ENCODE data around the gene TBPL1. TPM values are rescaled to one million over a fixed set of nuclear protein-coding genes. Genes with fewer than 3 reads are reported as not detected.

TBPL1 gene
- total and polyA plus RNA-seq, 9 donors: 14.9 to 25.0 (median 22.7) TPM

GRCh38 chr6:134034961-134035822, 82.2 kb downstream of the TBPL1 start:
- 56% methylated on average over 2 of the region's 7 CpGs for WGBS (ENCODE audit: insufficient coverage)
- no peak overlapping the region for H3K4me3 ChIP-seq (ENCODE audit: low read length)
- no peak overlapping the region for H3K27ac ChIP-seq (ENCODE audit: low read length)
- no peaks in the 10 kb centered on the region for H3K9me3 ChIP-seq (replicated peaks; ENCODE audit: control insufficient read depth, low read depth, low read length)
- H3K27me3 ChIP-seq (ENCODE audit: control insufficient read depth, insufficient read depth, low read length): no peaks in the 10 kb centered on the region
- DNase-seq: peak; percentile 11
- peaks cover 10% of the 10 kb centered on the region for H3K4me1 ChIP-seq (ENCODE audit: control insufficient read depth, insufficient read depth, low read length)
- no peaks in the 10 kb centered on the region for H3K36me3 ChIP-seq (ENCODE audit: control insufficient read depth, insufficient read depth, low read length)

- DNase-seq: peak; percentile 54
- no peaks in the 10 kb centered on the region for H3K9me3 ChIP-seq (replicated peaks; ENCODE audit: control insufficient read depth, low read depth, low read length)
- no peaks in the 10 kb centered on the region for H3K36me3 ChIP-seq (ENCODE audit: control insufficient read depth, insufficient read depth, low read length)
- no peak overlapping the region for H3K4me3 ChIP-seq (ENCODE audit: low read length)
- H3K27me3 ChIP-seq (ENCODE audit: control insufficient read depth, insufficient read depth, low read length): no peaks in the 10 kb centered on the region
- H3K4me1 ChIP-seq (ENCODE audit: control insufficient read depth, insufficient read depth, low read length): peaks cover 10% of the 10 kb centered on the region
- 57% methylated on average over 3 of the region's 3 CpGs for WGBS (ENCODE audit: insufficient coverage)
- H3K27ac ChIP-seq (ENCODE audit: low read length): no peak overlapping the region
Measured at GRCh38 chr6:134035823-134036296, 82.8 kb downstream of the TBPL1 start.

GRCh38 chr6:134039116-134039515, 86.1 kb downstream of the TBPL1 start:
- Histone ChIP-seq H3K27me3 (ENCODE audit: control insufficient read depth, insufficient read depth, low read length) (no peaks in the 10 kb centered on the region), H3K4me1 (ENCODE audit: control insufficient read depth, insufficient read depth, low read length) (peaks cover 10% of the 10 kb centered on the region), H3K36me3 (ENCODE audit: control insufficient read depth, insufficient read depth, low read length) (no peaks in the 10 kb centered on the region), H3K27ac (ENCODE audit: low read length) (no peak overlapping the region), H3K9me3 (replicated peaks; ENCODE audit: control insufficient read depth, low read depth, low read length) (peaks cover 2% of the 10 kb centered on the region), H3K4me3 (ENCODE audit: low read length) (no peak overlapping the region)
- WGBS (ENCODE audit: insufficient coverage): 20% methylated on average over 1 of the region's 1 CpG
- no peak for DNase-seq

Other genes starting within 250 kb of the TBPL1 start
- gene TCF21, start 64.1 kb upstream of the TBPL1 start, total RNA-seq: under 0.01 TPM
- 1 to 10 TPM in 1 of 8 donors, under 1 TPM in 2, not detected in 5; 0.11 to 4.9 (median 0.11) TPM for gene TCF21, start 64.1 kb upstream of the TBPL1 start, polyA plus RNA-seq (ENCODE audit: insufficient read depth in 1 of 8, insufficient read length in 8 of 8, low replicate concordance in 1 of 8)
- gene SLC2A12, start 99.4 kb downstream of the TBPL1 start, total RNA-seq: 4.6 TPM
- 1 to 10 TPM; 2.2 to 7.1 (median 5.1) TPM for gene SLC2A12, start 99.4 kb downstream of the TBPL1 start, polyA plus RNA-seq (ENCODE audit: insufficient read depth in 1 of 8, insufficient read length in 8 of 8, low replicate concordance in 1 of 8)